AG04450 (cell line): ENCODE data around the gene LYPLA2. TPM values are rescaled to one million over a fixed set of nuclear protein-coding genes. Genes with fewer than 3 reads are reported as not detected.
A peak's percentile ranks its signal among the peaks of the same experiment; 100 is the strongest.
"Not testable (repeated sequence)": the region's sequence is repeated elsewhere in the genome, so short reads cannot be mapped to it uniquely, and the experiment has no call there.

Source experiments
- CTCF ChIA-PET: fragments of 300-600, 350-600 bp; formaldehyde crosslinking; extraction: SDS; loops from one replicate; lab custom pipeline; 2022; ENCODE audit warnings: antibody characterized with exemption, inconsistent platforms; lab: Charles Lee
- POLR2A ChIA-PET: fragments of 350-600 bp; formaldehyde crosslinking; extraction: SDS; loops from one replicate; lab custom pipeline; 2021; ENCODE audit warnings: antibody characterized with exemption, inconsistent platforms; lab: Yijun Ruan, JAX
- DNase-seq: peaks from one replicate; pipeline ENCODE4 v3.0.0-alpha.2; 2011; ENCODE audit warnings: low read depth, low spot score
- H3K27ac ChIP-seq: one replicate; pipeline ENCODE4 v1.5.1; 2012; ENCODE audit warnings: low read depth, low read length, control low read depth
- H3K27me3 ChIP-seq: one replicate; pipeline ENCODE4 v1.6.0; 2012; ENCODE audit warnings: low read length; ENCODE audit not compliant: control insufficient read depth, insufficient read depth
- H3K4me3 ChIP-seq: 2 replicates; pipeline ENCODE4 v1.5.1; 2011; ENCODE audit warnings: mild to moderate bottlenecking, low read depth, low read length, control low read depth
- H3K9me3 ChIP-seq: 2 replicates; pipeline ENCODE4 v1.5.1; 2012; ENCODE audit warnings: low read length; ENCODE audit not compliant: control insufficient read depth, insufficient read depth
- CTCF ChIP-seq: IDR thresholded peaks from 2 replicates; pipeline ENCODE4 v1.5.1; 2011; ENCODE audit warnings: low read depth, low read length, control low read depth, inconsistent platforms
- polyA plus RNA-seq: library from polyadenylated mRNA; depleted of rRNA; stranded (reverse); fragments of >200 nt; gene quantifications from 2 replicates; pipeline ENCODE4 v1.2.3, GENCODE V29; 2011

LYPLA2 gene
- polyA plus RNA-seq, 1 experiment, result 27.1 TPM

- no peaks in the 10 kb centered on the region; the same call in 1 of the 2 replicates for H3K9me3 ChIP-seq
- ChIA-PET CTCF (interaction anchor here (1.3 to 2.4 kb wide), 2 partner anchors 9 to 68 kb away, joined by 3 to 7 read pairs; no protein-coding TSS in a partner anchor), POLR2A (interaction anchor here (0.6 to 2.0 kb wide), 5 partner anchors 10 to 617 kb away, joined by 3 to 8 read pairs (median 3); partner anchors contain the start of genes HMGCL and LYPLA2)
- peak; percentile 81 for DNase-seq
- no peaks in the 10 kb centered on the region for H3K27me3 ChIP-seq
- no peak for TF ChIP-seq CTCF
- peak within 1 kb of the TSS; percentile 91 for H3K4me3 ChIP-seq
- H3K27ac ChIP-seq, result peak within 1 kb of the TSS; percentile 73
Measured at GRCh38 chr1:23800400-23801337, 9.7 kb downstream of the LYPLA2 start, which contains the start of gene GALE. Gene GALE, minus strand, starts transcription at chr1:23800754. Its CDS starts 1,747 bp downstream, at chr1:23799007.

- Histone ChIP-seq H3K27me3 (no peaks in the 10 kb centered on the region), H3K9me3 (no peaks in the 10 kb centered on the region; the same call in 1 of the 2 replicates), H3K27ac (peak overlapping the region; percentile 57), H3K4me3 (peak overlapping the region; percentile 91)
- CTCF ChIA-PET, result interaction anchor here (1.3 to 2.4 kb wide), 2 partner anchors 8 to 68 kb away, joined by 3 to 7 read pairs; no protein-coding TSS in a partner anchor
- no peak for TF ChIP-seq CTCF
- POLR2A ChIA-PET, result interaction anchor here (0.7 to 1.0 kb wide), 3 partner anchors 10 to 24 kb away, joined by 3 read pairs; partner anchors contain the start of gene HMGCL
- no peak for DNase-seq
Measured at GRCh38 chr1:23801338-23801748, 10.4 kb downstream of the LYPLA2 start.

- Histone ChIP-seq H3K9me3 (no peaks in the 10 kb centered on the region; the same call in 1 of the 2 replicates), H3K27ac (no peak overlapping the region), H3K4me3 (no peak overlapping the region), H3K27me3 (no peaks in the 10 kb centered on the region)
- ChIA-PET CTCF (interaction anchor here (0.6 to 2.4 kb wide), 3 partner anchors 8 to 1643 kb away, joined by 3 to 7 read pairs (median 4); no protein-coding TSS in a partner anchor), POLR2A (interaction anchor here (0.7 to 1.0 kb wide), 4 partner anchors 9 to 23 kb away, joined by 3 read pairs; partner anchors contain the start of gene HMGCL)
- TF ChIP-seq CTCF, result no peak
- DNase-seq, result no peak
Measured at GRCh38 chr1:23801876-23802275, 10.9 kb downstream of the LYPLA2 start.

GRCh38 chr1:23802809-23803342, 11.9 kb downstream of the LYPLA2 start:
- H3K27ac ChIP-seq, H3K9me3 ChIP-seq, DNase-seq, H3K4me3 ChIP-seq, H3K27me3 ChIP-seq: not testable (repeated sequence)
- ChIA-PET POLR2A (interaction anchor here (0.9 kb wide), 1 partner anchor 23 kb away, joined by 3 read pairs; no protein-coding TSS in a partner anchor), CTCF (interaction anchor here (1.0 kb wide), 1 partner anchor 8 kb away, joined by 3 read pairs; no protein-coding TSS in a partner anchor)

GRCh38 chr1:23803674-23804073, 12.7 kb downstream of the LYPLA2 start:
- CTCF ChIA-PET, result no interaction called here
- POLR2A ChIA-PET, result no interaction called here
- no peak overlapping the region for H3K4me3 ChIP-seq

More at GRCh38 chr1:23803674-23804073, 12.7 kb downstream of the LYPLA2 start:
- TF ChIP-seq CTCF, result no peak
- Histone ChIP-seq H3K27me3 (no peaks in the 10 kb centered on the region), H3K27ac (no peak overlapping the region), H3K9me3 (no peaks in the 10 kb centered on the region; the same call in 1 of the 2 replicates)
- no peak for DNase-seq
